Activated CD4-positive, alpha-beta T cell treated with anti-CD3 and anti-CD28 coated beads, Interleukin-2, amount 50 U/mL, for 48 hours (primary cell): ENCODE measurements around the gene GRK5.

ENCODE experiments used
- DNase-seq, 2 experiments: peaks; one replicate each; pipeline ENCODE4 v3.0.0-alpha.2; 2020

GRK5 gene

GRCh38 chr10:119409906-119410305 lies 202.5 kb downstream of the GRK5 start:
- no peak for DNase-seq

- no peak for DNase-seq
These were observed 203.2 kb downstream of the GRK5 start for GRCh38 chr10:119410361-119411116.

- DNase-seq: no peak
These were observed 205.1 kb downstream of the GRK5 start for GRCh38 chr10:119412244-119413092.

- no peak for DNase-seq
These were observed 205.7 kb downstream of the GRK5 start for GRCh38 chr10:119413093-119413453.

GRCh38 chr10:119413471-119414080 lies 206.2 kb downstream of the GRK5 start:
- DNase-seq: no peak

- no peak for DNase-seq
These were observed 206.8 kb downstream of the GRK5 start for GRCh38 chr10:119414081-119414611.

GRCh38 chr10:119415121-119415520 lies 207.8 kb downstream of the GRK5 start:
- DNase-seq: no peak

- no peak for DNase-seq
These were observed 208.4 kb downstream of the GRK5 start for GRCh38 chr10:119415536-119416503.

GRCh38 chr10:119416855-119417254 lies 209.5 kb downstream of the GRK5 start:
- peak; percentile 71 to 79 for DNase-seq

- DNase-seq: no peak
These were observed 210.5 kb downstream of the GRK5 start for GRCh38 chr10:119417852-119418251.

GRCh38 chr10:119418362-119418761 lies 211.0 kb downstream of the GRK5 start:
- no peak for DNase-seq

- DNase-seq: no peak
These were observed 212.6 kb downstream of the GRK5 start for GRCh38 chr10:119419931-119420330.

- no peak for DNase-seq
These were observed 213.8 kb downstream of the GRK5 start for GRCh38 chr10:119420950-119421875.

- no peak for DNase-seq
These were observed 214.7 kb downstream of the GRK5 start for GRCh38 chr10:119421891-119422681.

GRCh38 chr10:119422682-119423509 lies 215.5 kb downstream of the GRK5 start:
- DNase-seq: no peak

GRCh38 chr10:119423510-119424257 lies 216.3 kb downstream of the GRK5 start:
- no peak for DNase-seq

GRCh38 chr10:119424258-119424975 lies 217.0 kb downstream of the GRK5 start:
- DNase-seq: no peak
